GM21367 (cell line): ENCODE results near the gene BRD7.

Experiments
- ATAC-seq: cut with Tn5 transposase; IDR thresholded peaks from one replicate; pipeline ENCODE4 v1.9.1; 2021; ENCODE audit not compliant: unreplicated experiment

The BRD7 gene

GRCh38 chr16:50275428-50276325 is 93.1 kb downstream of the BRD7 start:
- no peak for ATAC-seq

GRCh38 chr16:50275098-50275415 is 93.7 kb downstream of the BRD7 start:
- ATAC-seq = no peak

GRCh38 chr16:50274326-50275097 is 94.3 kb downstream of the BRD7 start:
- peak; percentile 33 for ATAC-seq

- peak; percentile 57 for ATAC-seq
Observed at GRCh38 chr16:50273888-50274325, 94.9 kb downstream of the BRD7 start.

- ATAC-seq = no peak
Observed at GRCh38 chr16:50273382-50273690, 95.5 kb downstream of the BRD7 start.

- no peak for ATAC-seq
Observed at GRCh38 chr16:50272687-50273381, 96.0 kb downstream of the BRD7 start.

- ATAC-seq = no peak
Observed at GRCh38 chr16:50272111-50272571, 96.6 kb downstream of the BRD7 start.

- no peak for ATAC-seq
Observed at GRCh38 chr16:50271148-50272041, 97.4 kb downstream of the BRD7 start.

GRCh38 chr16:50270510-50271147 is 98.2 kb downstream of the BRD7 start:
- ATAC-seq = no peak

GRCh38 chr16:50269769-50270509 is 98.8 kb downstream of the BRD7 start:
- ATAC-seq = no peak

- no peak for ATAC-seq
Observed at GRCh38 chr16:50269061-50269705, 99.6 kb downstream of the BRD7 start.

GRCh38 chr16:50268352-50268751 is 100.4 kb downstream of the BRD7 start:
- no peak for ATAC-seq

GRCh38 chr16:50267651-50268050 is 101.1 kb downstream of the BRD7 start:
- ATAC-seq = no peak

GRCh38 chr16:50267151-50267631 is 101.6 kb downstream of the BRD7 start:
- no peak for ATAC-seq

- peak; percentile 84 for ATAC-seq
Observed at GRCh38 chr16:50266337-50267091, 102.3 kb downstream of the BRD7 start, which contains the start of gene ADCY7. ADCY7 (plus strand) TSS chr16:50266551; CDS start chr16:50288180, 21,629 bp downstream.
